ENCODE results near the gene HSPG2. TPM values are rescaled to one million over a fixed set of nuclear protein-coding genes. Genes with fewer than 3 reads are reported as not detected.

The HSPG2 gene
- total RNA-seq, 1 donor from 2014 or later = 179 TPM

DNA sequence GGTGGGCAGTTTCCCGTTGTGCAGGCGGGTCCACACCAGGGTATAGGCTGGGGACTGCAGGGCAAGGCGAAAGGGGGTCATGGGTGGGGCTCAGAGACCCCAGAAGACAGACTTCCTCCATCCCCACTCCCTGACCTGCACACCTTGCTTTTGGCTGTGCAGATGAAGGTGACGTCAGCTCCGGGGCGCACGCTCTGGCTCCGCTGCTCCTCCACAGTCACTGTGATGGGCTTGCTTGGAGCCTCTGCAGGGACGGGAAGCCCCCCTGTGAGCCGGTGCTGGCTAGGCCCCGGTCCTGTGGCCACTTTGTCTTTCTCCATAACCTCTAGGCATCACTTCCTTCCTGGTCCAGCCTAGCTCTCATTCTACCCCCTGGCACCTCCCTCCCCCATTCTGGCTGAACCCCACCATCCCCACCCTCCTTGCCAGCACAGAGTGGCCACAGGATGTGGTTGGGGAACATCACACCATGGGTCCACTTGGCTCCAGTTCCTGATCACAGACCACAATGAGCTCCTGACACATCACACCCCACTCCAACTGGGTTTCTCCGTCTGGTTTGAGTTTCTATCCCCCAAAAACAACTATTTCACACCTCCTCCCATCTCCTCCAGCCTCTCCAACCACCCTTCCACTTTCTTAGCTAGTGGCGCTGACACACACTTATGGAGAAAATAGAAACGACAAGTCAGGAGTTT is 79.8 kb downstream of the HSPG2 start:
- intact Hi-C loops (cut with DNase I) = no loop called here
- no peak for DNase-seq (ENCODE audit: extremely low spot score in 2 of 2)
- H3K27ac ChIP-seq = no peak overlapping the region

DNA sequence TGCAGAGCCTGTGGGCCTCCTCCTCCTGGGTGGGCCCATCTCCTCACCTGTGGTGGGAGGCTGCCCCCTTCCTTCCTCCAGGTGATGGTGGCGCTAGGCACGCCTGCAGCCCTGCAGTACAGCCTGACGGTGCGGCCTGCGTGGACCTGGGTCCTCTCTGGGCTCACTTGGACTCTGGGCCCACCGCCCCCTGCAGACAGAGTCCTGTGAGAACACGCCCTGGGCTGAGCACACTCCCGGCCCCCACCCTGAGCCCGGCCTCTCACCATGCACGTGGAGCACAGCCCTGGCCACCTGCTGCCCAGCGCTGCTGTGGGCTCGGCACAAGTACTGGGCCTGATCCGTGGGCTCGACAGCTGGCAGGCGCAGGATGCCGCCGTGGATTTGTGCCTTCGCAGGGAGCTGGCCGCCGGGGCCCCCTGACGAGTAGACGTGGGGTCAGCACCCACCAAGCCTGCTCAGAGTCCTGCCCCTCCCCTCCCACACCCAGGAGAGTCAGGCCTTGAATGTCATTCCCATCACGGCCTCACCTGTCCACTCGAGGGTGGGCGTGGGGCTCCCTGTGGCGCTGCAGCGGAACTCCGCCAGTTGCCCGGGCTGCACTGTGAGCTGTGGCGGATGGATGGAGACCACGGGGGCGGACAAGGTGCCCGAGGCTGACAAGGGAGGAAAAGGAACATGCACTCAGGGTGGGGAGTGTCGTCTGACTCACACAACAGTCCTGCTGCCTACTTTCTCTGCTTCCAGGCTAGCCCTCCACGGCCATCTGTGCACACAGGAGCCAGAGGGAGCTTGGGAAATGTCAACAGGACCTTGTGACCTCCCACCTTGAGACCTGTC is 81.6 kb downstream of the HSPG2 start:
- no peak for TF ChIP-seq POLR2AphosphoS5 (IDR thresholded peaks at IDR 0.05; ENCODE audit: insufficient read depth in 1 of 2, low read depth in 1 of 2)
- TF ChIP-seq POLR2A (IDR thresholded peaks at IDR 0.05) = no peak
- TF ChIP-seq, protein P1, sequence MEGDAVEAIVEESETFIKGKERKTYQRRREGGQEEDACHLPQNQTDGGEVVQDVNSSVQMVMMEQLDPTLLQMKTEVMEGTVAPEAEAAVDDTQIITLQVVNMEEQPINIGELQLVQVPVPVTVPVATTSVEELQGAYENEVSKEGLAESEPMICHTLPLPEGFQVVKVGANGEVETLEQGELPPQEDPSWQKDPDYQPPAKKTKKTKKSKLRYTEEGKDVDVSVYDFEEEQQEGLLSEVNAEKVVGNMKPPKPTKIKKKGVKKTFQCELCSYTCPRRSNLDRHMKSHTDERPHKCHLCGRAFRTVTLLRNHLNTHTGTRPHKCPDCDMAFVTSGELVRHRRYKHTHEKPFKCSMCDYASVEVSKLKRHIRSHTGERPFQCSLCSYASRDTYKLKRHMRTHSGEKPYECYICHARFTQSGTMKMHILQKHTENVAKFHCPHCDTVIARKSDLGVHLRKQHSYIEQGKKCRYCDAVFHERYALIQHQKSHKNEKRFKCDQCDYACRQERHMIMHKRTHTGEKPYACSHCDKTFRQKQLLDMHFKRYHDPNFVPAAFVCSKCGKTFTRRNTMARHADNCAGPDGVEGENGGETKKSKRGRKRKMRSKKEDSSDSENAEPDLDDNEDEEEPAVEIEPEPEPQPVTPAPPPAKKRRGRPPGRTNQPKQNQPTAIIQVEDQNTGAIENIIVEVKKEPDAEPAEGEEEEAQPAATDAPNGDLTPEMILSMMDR (IDR thresholded peaks at IDR 0.05) = no peak
- DNase-seq (ENCODE audit: extremely low spot score in 2 of 2) = no peak
- Histone ChIP-seq H3K27me3 (no peaks in the 10 kb centered on the region), H3K36me3 (peaks cover 0 to 85% of the 10 kb centered on the region in 2 donors), H3K27ac (no peak overlapping the region), H3K4me1 (no peaks in the 10 kb centered on the region), H3K4me3 (no peak overlapping the region), H3K9me3 (no peaks in the 10 kb centered on the region)
- intact Hi-C loops (cut with DNase I) = no loop called here

More for the DNA sequence above, 79.8 kb downstream of the HSPG2 start:
- Histone ChIP-seq H3K4me3 (no peak overlapping the region), H3K4me1 (no peaks in the 10 kb centered on the region), H3K27me3 (no peaks in the 10 kb centered on the region), H3K36me3 (peaks cover 0 to 87% of the 10 kb centered on the region in 2 donors), H3K9me3 (no peaks in the 10 kb centered on the region)
- TF ChIP-seq, protein P1 (IDR thresholded peaks at IDR 0.05) = no peak
- TF ChIP-seq POLR2AphosphoS5 (IDR thresholded peaks at IDR 0.05; ENCODE audit: insufficient read depth in 1 of 2, low read depth in 1 of 2) (no peak), POLR2A (IDR thresholded peaks at IDR 0.05) (no peak)

DNA sequence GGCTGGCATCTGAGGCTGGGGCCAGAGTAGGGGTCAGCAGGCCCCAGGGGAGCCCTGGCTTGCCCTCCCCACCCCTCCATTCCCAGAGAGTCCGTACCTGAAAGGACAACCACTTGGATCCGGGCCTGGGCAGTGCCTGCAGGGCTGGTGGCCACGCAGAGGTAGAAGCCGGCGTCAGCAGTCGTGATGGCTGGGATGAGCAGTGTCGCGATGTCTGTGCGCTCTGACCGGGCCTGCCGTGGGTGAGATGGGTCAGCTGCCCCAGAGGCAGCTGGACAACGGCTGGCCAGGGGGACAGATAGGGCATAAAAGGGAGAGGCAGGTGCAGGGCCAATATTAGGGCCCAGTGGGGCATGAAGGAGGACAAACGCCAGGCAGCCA is 82.4 kb downstream of the HSPG2 start:
- H3K9me3 ChIP-seq = no peaks in the 10 kb centered on the region
- no peaks in the 10 kb centered on the region for H3K4me1 ChIP-seq
- H3K36me3 ChIP-seq = peaks cover 0 to 85% of the 10 kb centered on the region in 2 donors
- intact Hi-C loops (cut with DNase I) = no loop called here
- H3K27ac ChIP-seq = no peak overlapping the region
- TF ChIP-seq POLR2AphosphoS5 (IDR thresholded peaks at IDR 0.05; ENCODE audit: insufficient read depth in 1 of 2, low read depth in 1 of 2) (no peak), POLR2A (IDR thresholded peaks at IDR 0.05) (no peak)
- TF ChIP-seq, protein P1 (IDR thresholded peaks at IDR 0.05) = no peak
- no peak overlapping the region for H3K4me3 ChIP-seq
- no peak for DNase-seq (ENCODE audit: extremely low spot score in 2 of 2)
- no peaks in the 10 kb centered on the region for H3K27me3 ChIP-seq

DNA sequence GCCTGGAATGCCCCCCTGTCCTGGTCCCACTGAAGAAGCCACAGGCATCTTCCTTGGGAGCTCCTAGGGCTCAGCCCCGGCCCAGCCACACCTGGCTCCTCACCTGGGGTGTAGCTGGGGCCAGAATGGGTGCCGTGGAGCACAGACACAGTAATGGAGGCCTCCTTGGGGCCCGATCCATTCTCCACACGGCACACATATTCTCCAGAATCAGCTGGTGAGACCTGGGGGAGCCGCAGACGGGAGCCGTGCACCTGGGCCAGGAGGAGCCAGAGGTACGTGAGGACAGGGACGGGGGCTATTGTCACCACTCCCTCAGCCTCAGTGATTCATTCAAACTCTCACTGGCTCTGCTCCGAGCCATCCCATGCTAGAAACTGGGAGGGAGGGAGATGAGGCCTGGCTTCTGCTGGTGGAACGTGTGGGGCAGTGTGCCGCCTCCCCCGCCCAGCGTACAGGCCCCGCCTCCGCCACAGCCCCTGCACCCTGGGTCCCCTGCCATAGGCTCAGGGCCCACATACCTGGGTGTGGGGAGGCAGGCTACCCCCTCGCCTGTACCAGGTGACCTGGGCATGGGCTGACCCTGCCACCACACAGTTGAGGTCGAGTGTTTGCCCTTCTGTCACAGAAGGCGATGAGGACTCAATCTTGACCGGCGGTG is 82.9 kb downstream of the HSPG2 start:
- H3K36me3 ChIP-seq = peaks cover 0 to 85% of the 10 kb centered on the region in 2 donors
- intact Hi-C loops (cut with DNase I) = no loop called here
- DNase-seq (ENCODE audit: extremely low spot score in 2 of 2) = no peak
- TF ChIP-seq, protein P1 (IDR thresholded peaks at IDR 0.05) = no peak
- TF ChIP-seq POLR2AphosphoS5 (IDR thresholded peaks at IDR 0.05; ENCODE audit: insufficient read depth in 1 of 2, low read depth in 1 of 2) (no peak), POLR2A (IDR thresholded peaks at IDR 0.05) (no peak)
- no peak overlapping the region for H3K4me3 ChIP-seq
- H3K27me3 ChIP-seq = no peaks in the 10 kb centered on the region
- no peaks in the 10 kb centered on the region for H3K9me3 ChIP-seq
- no peaks in the 10 kb centered on the region for H3K4me1 ChIP-seq
- no peak overlapping the region for H3K27ac ChIP-seq
